ENCODE data around the gene AMMECR1.

DNA sequence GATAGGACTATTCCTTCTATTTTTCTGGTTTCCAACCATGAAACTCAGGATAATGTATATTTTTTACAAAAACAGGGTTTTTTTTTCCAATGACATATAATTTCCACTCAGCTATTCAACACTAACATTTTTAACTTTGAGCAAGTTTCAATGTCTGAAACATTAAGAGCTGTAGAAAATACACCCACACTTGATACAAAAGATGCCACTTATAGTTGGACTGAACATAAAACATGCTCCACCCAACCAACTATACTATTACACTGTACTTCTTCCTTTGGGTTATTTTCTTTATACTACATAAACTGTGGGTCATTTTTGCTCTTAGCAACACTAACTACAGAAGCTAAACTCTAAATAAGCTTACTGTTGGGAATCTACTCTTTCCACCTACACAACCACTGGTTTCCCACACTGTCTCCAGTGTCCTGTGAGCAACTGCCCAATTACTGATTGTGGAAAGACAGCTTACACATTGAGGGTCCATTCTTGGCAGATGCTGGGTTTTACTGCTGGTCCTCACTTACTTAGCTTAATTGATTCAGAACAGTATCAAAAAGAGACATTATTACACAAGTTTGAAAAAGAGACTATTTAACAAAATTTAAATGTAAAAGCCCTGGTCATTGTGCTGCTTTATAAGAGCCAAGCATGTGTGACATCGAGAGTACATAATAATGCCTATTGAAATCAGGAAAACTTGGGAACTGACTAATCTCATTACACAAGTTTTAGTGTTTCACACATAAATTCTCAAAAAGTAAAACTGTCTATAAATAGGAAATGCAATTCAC lies 6.3 kb downstream of the AMMECR1 start:
- TF ChIP-seq TEAD4 (IDR thresholded peaks at IDR 0.05; ENCODE audit: low read depth, low read length) (no peak), HDAC6 (IDR thresholded peaks at IDR 0.05; ENCODE audit: low read depth, low read length) (no peak), CHD1 (IDR thresholded peaks at IDR 0.05; ENCODE audit: low read depth, low read length) (no peak), EZH2 (IDR thresholded peaks at IDR 0.05; ENCODE audit: low read depth, low read length, severe bottlenecking) (no peak), MAX (IDR thresholded peaks at IDR 0.05) (no peak), PHF8 (conservative IDR thresholded peaks at IDR 0.05; ENCODE audit: low read depth, low read length) (no peak)
- TF ChIP-seq, protein P1, sequence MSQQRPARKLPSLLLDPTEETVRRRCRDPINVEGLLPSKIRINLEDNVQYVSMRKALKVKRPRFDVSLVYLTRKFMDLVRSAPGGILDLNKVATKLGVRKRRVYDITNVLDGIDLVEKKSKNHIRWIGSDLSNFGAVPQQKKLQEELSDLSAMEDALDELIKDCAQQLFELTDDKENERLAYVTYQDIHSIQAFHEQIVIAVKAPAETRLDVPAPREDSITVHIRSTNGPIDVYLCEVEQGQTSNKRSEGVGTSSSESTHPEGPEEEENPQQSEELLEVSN (IDR thresholded peaks at IDR 0.05), result no peak
